ENCODE results near the gene ATP13A4. TPM values are rescaled to one million over a fixed set of nuclear protein-coding genes. Genes with fewer than 3 reads are reported as not detected.

ATP13A4 gene
- total RNA-seq, 1 donor, result not detected

GRCh38 chr3:193470710-193471109 lies 84.0 kb downstream of the ATP13A4 start:
- Histone ChIP-seq H3K4me2 (ENCODE audit: insufficient read depth, low read length) (no peak overlapping the region), H2AFZ (ENCODE audit: low read length) (no peak overlapping the region), H3K9me3 (ENCODE audit: low read depth, low read length) (no peaks in the 10 kb centered on the region), H3K4me3 (ENCODE audit: insufficient read depth, low read length) (no peak overlapping the region), H3K4me1 (ENCODE audit: insufficient read depth, low read length) (no peaks in the 10 kb centered on the region), H4K20me1 (ENCODE audit: insufficient read depth, low read length) (no peaks in the 10 kb centered on the region), H3K27ac (ENCODE audit: low read depth, low read length) (no peak overlapping the region), H3K27me3 (ENCODE audit: insufficient read depth, low read length) (no peaks in the 10 kb centered on the region), H3K36me3 (ENCODE audit: insufficient read depth, low read length) (no peaks in the 10 kb centered on the region), H3K79me2 (ENCODE audit: insufficient read depth, low read length) (no peaks in the 10 kb centered on the region)
- no peak for TF ChIP-seq CTCF (IDR thresholded peaks at IDR 0.05; ENCODE audit: extremely low read depth, low read depth, low read length)
- no peak for DNase-seq (ENCODE audit: insufficient read length, low spot score, missing footprints)

- Histone ChIP-seq H3K4me3 (ENCODE audit: insufficient read depth, low read length) (no peak overlapping the region), H2AFZ (ENCODE audit: low read length) (no peak overlapping the region), H3K27me3 (ENCODE audit: insufficient read depth, low read length) (no peaks in the 10 kb centered on the region), H3K4me1 (ENCODE audit: insufficient read depth, low read length) (no peaks in the 10 kb centered on the region), H4K20me1 (ENCODE audit: insufficient read depth, low read length) (no peaks in the 10 kb centered on the region), H3K4me2 (ENCODE audit: insufficient read depth, low read length) (no peak overlapping the region), H3K36me3 (ENCODE audit: insufficient read depth, low read length) (no peaks in the 10 kb centered on the region), H3K9me3 (ENCODE audit: low read depth, low read length) (no peaks in the 10 kb centered on the region), H3K79me2 (ENCODE audit: insufficient read depth, low read length) (no peaks in the 10 kb centered on the region), H3K27ac (ENCODE audit: low read depth, low read length) (no peak overlapping the region)
- TF ChIP-seq CTCF (IDR thresholded peaks at IDR 0.05; ENCODE audit: extremely low read depth, low read depth, low read length), result no peak
- no peak for DNase-seq (ENCODE audit: insufficient read length, low spot score, missing footprints)
Measured at GRCh38 chr3:193465992-193466608, 88.6 kb downstream of the ATP13A4 start.

- Histone ChIP-seq H3K36me3 (ENCODE audit: insufficient read depth, low read length) (no peaks in the 10 kb centered on the region), H2AFZ (ENCODE audit: low read length) (no peak overlapping the region), H3K9me3 (ENCODE audit: low read depth, low read length) (no peaks in the 10 kb centered on the region), H3K4me2 (ENCODE audit: insufficient read depth, low read length) (no peak overlapping the region), H3K27ac (ENCODE audit: low read depth, low read length) (no peak overlapping the region), H4K20me1 (ENCODE audit: insufficient read depth, low read length) (no peaks in the 10 kb centered on the region), H3K4me1 (ENCODE audit: insufficient read depth, low read length) (no peaks in the 10 kb centered on the region), H3K4me3 (ENCODE audit: insufficient read depth, low read length) (no peak overlapping the region), H3K79me2 (ENCODE audit: insufficient read depth, low read length) (no peaks in the 10 kb centered on the region), H3K27me3 (ENCODE audit: insufficient read depth, low read length) (no peaks in the 10 kb centered on the region)
- no peak for TF ChIP-seq CTCF (IDR thresholded peaks at IDR 0.05; ENCODE audit: extremely low read depth, low read depth, low read length)
- no peak for DNase-seq (ENCODE audit: insufficient read length, low spot score, missing footprints)
Measured at GRCh38 chr3:193464889-193465288, 89.8 kb downstream of the ATP13A4 start.

GRCh38 chr3:193457526-193457925 lies 97.2 kb downstream of the ATP13A4 start:
- no peak for TF ChIP-seq CTCF (IDR thresholded peaks at IDR 0.05; ENCODE audit: extremely low read depth, low read depth, low read length)
- no peak for DNase-seq (ENCODE audit: insufficient read length, low spot score, missing footprints)
- no peaks in the 10 kb centered on the region for H3K36me3 ChIP-seq (ENCODE audit: insufficient read depth, low read length)
- H3K4me2 ChIP-seq (ENCODE audit: insufficient read depth, low read length), result no peak overlapping the region
- H3K4me3 ChIP-seq (ENCODE audit: insufficient read depth, low read length), result no peak overlapping the region
- H4K20me1 ChIP-seq (ENCODE audit: insufficient read depth, low read length), result no peaks in the 10 kb centered on the region
- H3K9me3 ChIP-seq (ENCODE audit: low read depth, low read length), result no peaks in the 10 kb centered on the region
- H3K27ac ChIP-seq (ENCODE audit: low read depth, low read length), result no peak overlapping the region
- no peak overlapping the region for H2AFZ ChIP-seq (ENCODE audit: low read length)
- no peaks in the 10 kb centered on the region for H3K27me3 ChIP-seq (ENCODE audit: insufficient read depth, low read length)
- no peaks in the 10 kb centered on the region for H3K4me1 ChIP-seq (ENCODE audit: insufficient read depth, low read length)
- H3K79me2 ChIP-seq (ENCODE audit: insufficient read depth, low read length), result no peaks in the 10 kb centered on the region

Measured in osteoblast (primary cell).